Measurements from ENCODE around the gene GPR78.

Gene GPR78, protein sequence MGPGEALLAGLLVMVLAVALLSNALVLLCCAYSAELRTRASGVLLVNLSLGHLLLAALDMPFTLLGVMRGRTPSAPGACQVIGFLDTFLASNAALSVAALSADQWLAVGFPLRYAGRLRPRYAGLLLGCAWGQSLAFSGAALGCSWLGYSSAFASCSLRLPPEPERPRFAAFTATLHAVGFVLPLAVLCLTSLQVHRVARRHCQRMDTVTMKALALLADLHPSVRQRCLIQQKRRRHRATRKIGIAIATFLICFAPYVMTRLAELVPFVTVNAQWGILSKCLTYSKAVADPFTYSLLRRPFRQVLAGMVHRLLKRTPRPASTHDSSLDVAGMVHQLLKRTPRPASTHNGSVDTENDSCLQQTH

DNA sequence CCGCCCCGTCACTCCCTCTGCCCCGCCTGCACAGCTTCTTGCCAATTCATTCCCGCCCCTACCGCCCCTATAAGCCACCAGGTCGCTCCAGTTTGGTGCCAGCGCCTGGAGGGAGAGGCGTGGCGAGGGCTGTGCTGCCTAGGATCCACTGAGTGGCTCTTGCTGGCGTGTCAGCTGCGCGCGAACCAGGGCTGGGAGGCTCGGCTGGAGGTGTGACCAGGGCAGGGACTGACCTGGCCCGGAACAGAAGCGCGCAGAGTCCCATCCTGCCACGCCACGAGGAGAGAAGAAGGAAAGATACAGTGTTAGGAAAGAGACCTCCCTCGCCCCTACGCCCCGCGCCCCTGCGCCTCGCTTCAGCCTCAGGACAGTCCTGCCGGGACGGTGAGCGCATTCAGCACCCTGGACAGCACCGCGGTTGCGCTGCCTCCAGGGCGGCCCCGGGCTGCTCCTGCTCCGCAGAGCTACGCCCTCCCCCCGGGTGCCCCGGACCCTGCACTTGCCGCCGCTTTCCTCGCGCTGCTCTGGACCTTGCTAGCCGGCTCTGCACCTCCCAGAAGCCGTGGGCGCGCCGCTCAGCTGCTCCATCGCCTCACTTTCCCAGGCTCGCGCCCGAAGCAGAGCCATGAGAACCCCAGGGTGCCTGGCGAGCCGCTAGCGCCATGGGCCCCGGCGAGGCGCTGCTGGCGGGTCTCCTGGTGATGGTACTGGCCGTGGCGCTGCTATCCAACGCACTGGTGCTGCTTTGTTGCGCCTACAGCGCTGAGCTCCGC lies at the start of gene GPR78:
TSS of gene GPR78 (plus strand) at position 72 of the 773 bp plus-strand sequence. CDS start at position 663, 591 bp downstream.
- Mint-ChIP-seq H3K27ac (no peak within 1 kb of the TSS), H3K9me3 (no peaks in the 10 kb centered on the region), H3K27me3 (ENCODE audit: low read depth) (no peaks in the 10 kb centered on the region)

DNA sequence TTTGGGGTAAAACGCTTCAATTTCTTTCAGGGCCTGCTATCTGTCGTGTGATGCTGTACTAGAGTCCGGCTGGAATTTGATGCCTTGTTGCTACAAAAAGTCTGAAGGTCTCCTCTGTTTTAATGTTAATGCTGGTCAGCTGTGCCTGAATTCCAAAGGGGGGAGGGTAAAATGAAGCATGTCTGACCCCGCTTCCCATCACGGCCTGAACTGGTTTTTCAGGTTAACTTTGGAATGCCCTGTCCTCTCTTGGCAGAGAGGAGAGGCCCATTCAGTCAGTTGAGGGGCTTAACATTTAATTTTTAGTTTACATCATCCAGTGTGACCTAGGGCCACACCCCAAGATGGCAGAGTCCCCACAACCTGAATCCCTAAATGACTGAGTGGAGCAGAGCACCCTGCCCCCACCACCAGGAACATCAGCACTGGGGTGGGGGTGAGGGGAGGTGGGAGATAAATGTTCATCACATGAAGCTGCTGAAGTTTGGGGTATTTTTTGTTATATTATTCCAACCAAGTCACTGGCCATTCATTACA lies 47.9 kb upstream of the GPR78 start:
- Mint-ChIP-seq H3K27me3 (ENCODE audit: low read depth) (no peaks in the 10 kb centered on the region), H3K9me3 (peaks cover 18% of the 10 kb centered on the region), H3K4me1 (ENCODE audit: low read depth) (peaks cover 5% of the 10 kb centered on the region), H3K36me3 (ENCODE audit: low read depth) (peaks cover 6% of the 10 kb centered on the region), H3K4me3 (no peak overlapping the region), H3K27ac (no peak overlapping the region)

More for the DNA sequence above, at the start of gene GPR78:
- Mint-ChIP-seq H3K4me1 (ENCODE audit: low read depth) (no peaks in the 10 kb centered on the region), H3K4me3 (no peak within 1 kb of the TSS), H3K36me3 (ENCODE audit: low read depth) (no peaks in the 10 kb centered on the region)

DNA sequence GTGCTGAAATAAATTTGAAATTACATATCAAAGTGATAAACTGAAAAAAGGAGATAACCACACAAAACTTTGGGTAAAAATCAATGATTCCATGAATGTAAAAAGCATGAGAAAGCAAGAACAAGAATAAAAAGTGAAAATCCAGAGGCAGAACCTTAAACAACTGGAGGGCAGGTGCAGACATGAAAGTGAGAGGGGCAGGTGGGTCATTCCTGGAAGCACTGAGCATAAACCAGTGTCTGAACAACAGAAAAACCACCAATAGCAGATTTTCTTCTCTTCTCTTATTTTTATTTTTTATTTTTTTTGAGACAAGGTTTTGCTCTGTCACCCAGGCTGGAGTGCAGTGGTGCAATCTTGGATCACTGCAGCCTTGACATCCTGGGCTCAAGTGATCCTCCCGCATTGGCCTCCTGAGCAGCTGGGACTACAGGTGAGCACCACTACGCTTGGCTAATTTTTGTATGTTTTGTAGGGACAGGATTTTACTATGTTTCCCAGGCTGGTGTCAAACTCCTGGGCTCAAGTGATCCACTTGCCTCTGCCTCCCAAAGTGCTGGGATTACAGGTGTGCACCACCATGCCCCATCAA lies 46.8 kb upstream of the GPR78 start:
- Mint-ChIP-seq H3K27ac (no peak overlapping the region), H3K4me1 (ENCODE audit: low read depth) (peaks cover 5% of the 10 kb centered on the region), H3K9me3 (peaks cover 18% of the 10 kb centered on the region), H3K4me3 (no peak overlapping the region), H3K36me3 (ENCODE audit: low read depth) (peaks cover 6% of the 10 kb centered on the region), H3K27me3 (ENCODE audit: low read depth) (no peaks in the 10 kb centered on the region)

DNA sequence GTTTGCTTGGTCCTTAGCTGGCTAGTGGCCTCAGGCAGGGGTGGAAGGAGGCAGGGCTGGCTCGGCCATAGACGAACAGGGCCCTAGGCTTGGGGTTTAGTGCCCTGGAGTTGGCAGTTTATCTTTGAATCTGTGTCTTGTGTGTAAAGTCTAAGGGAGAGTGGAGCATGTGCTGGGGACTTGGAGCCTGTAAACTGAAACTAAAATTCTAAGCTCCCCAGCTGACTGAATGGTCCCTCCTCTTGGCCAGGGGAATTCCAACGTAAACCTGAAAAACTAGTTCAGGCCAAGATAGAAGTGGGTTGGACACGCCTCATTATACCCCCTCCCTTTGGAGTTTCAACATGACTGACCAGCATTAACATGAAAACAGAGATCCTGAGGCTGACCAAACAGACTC lies 46.1 kb upstream of the GPR78 start:
- Mint-ChIP-seq H3K9me3 (peaks cover 18% of the 10 kb centered on the region), H3K27me3 (ENCODE audit: low read depth) (no peaks in the 10 kb centered on the region), H3K4me3 (no peak overlapping the region), H3K4me1 (ENCODE audit: low read depth) (peaks cover 5% of the 10 kb centered on the region), H3K27ac (peak overlapping the region; percentile 56), H3K36me3 (ENCODE audit: low read depth) (peaks cover 6% of the 10 kb centered on the region)

DNA sequence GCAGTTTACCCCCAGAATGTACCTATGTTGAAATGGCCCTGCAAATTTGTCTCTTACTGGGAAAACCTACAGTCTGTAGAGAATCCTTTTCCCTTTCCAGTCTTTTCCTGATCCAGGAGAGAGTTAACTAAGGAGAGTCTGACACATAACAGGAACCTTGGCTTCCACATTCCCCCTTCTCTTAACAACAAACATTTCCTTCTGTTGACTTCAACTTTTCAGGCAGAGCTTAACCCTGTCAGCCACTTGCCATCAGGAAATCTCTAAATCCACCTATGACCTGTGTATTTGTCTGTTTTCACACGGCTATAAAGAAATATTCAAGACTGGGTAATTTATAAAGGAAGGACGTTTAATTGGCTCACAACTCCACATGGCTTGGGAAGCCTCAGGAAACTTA lies 45.6 kb upstream of the GPR78 start:
- H3K4me3 Mint-ChIP-seq, result no peak overlapping the region
- H3K27ac Mint-ChIP-seq, result peak overlapping the region; percentile 56
- peaks cover 18% of the 10 kb centered on the region for H3K9me3 Mint-ChIP-seq
- peaks cover 6% of the 10 kb centered on the region for H3K36me3 Mint-ChIP-seq (ENCODE audit: low read depth)
- peaks cover 5% of the 10 kb centered on the region for H3K4me1 Mint-ChIP-seq (ENCODE audit: low read depth)
- no peaks in the 10 kb centered on the region for H3K27me3 Mint-ChIP-seq (ENCODE audit: low read depth)

DNA sequence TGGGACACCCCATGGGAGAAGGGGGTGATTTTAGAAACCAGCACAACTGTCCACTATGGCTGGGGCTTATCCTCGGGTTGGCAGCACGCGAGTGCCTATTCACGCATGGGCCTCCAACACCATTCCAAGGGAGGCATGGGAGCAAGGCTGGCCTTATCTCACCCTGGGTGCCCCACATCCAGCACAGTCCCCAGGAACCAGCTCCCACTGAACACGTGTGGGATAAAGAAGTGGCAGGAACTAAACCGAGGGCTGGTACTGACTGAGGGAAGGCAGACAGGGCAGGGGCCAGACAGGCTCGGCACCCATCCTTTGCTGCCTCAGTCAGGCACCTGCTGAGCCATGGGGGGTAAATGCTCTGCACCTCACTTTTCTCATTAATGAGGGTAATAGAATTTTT lies 43.7 kb upstream of the GPR78 start:
- no peaks in the 10 kb centered on the region for H3K27me3 Mint-ChIP-seq (ENCODE audit: low read depth)
- H3K27ac Mint-ChIP-seq, result no peak overlapping the region
- no peak overlapping the region for H3K4me3 Mint-ChIP-seq
- H3K4me1 Mint-ChIP-seq (ENCODE audit: low read depth), result peaks cover 7% of the 10 kb centered on the region
- peaks cover 18% of the 10 kb centered on the region for H3K9me3 Mint-ChIP-seq
- peaks cover 6% of the 10 kb centered on the region for H3K36me3 Mint-ChIP-seq (ENCODE audit: low read depth)

DNA sequence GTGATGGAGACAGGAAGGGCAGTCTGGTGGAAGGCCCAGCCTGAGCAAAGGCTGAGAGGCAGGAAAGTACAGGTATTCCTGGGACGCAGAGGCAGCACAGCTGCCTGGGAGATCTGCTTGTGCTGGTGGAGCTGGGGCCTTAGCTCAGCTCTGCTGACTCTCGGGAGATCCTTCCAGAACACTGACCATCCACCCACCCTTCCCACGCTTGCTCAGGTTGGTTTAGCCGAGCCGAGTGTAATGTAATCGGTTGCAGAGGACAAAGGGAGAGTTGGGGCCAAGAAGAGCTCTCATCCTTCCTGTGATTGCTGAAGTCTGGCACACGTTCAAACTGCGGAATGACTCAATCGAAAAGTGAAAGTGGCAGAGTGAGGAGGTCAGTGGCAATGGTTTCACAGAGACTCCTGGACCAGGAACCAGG lies 43.1 kb upstream of the GPR78 start:
- peaks cover 18% of the 10 kb centered on the region for H3K9me3 Mint-ChIP-seq
- no peak overlapping the region for H3K4me3 Mint-ChIP-seq
- H3K27ac Mint-ChIP-seq, result no peak overlapping the region
- H3K27me3 Mint-ChIP-seq (ENCODE audit: low read depth), result no peaks in the 10 kb centered on the region
- peaks cover 6% of the 10 kb centered on the region for H3K36me3 Mint-ChIP-seq (ENCODE audit: low read depth)
- peaks cover 7% of the 10 kb centered on the region for H3K4me1 Mint-ChIP-seq (ENCODE audit: low read depth)

DNA sequence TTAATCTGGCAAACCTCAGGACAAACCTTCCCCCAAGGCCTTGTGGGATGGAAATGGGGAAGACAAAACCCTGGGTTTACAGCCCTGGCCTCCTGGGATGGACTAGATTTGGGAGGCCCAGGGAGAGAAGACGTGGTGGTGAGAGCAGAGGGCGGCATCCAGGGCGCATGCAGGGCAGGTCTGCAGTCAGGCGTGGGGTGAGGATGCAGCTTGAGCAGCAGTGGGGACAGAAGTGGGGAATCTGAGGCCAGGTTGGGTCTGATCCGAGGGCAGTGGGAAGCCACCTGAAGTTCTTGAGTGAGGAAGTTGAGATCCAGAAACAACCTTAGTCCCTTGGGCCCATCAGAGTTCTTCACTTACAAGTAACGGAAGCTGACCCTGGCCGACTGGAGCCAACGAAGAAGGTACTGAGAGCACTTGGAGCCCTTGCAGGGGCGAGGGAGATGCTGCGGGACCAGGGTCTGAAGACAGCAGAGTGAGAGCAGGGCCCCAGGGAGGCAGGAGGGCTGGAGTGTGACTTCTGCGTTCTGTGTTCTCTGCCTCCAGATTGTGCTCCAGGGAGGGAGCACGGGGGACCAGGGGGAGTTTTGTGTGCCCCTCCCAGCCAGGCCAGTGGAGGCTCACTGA lies 42.0 kb upstream of the GPR78 start:
- Mint-ChIP-seq H3K9me3 (peaks cover 16% of the 10 kb centered on the region), H3K27me3 (ENCODE audit: low read depth) (no peaks in the 10 kb centered on the region), H3K4me1 (ENCODE audit: low read depth) (peaks cover 7% of the 10 kb centered on the region), H3K36me3 (ENCODE audit: low read depth) (peaks cover 5% of the 10 kb centered on the region), H3K4me3 (no peak overlapping the region), H3K27ac (peak overlapping the region; percentile 15)

DNA sequence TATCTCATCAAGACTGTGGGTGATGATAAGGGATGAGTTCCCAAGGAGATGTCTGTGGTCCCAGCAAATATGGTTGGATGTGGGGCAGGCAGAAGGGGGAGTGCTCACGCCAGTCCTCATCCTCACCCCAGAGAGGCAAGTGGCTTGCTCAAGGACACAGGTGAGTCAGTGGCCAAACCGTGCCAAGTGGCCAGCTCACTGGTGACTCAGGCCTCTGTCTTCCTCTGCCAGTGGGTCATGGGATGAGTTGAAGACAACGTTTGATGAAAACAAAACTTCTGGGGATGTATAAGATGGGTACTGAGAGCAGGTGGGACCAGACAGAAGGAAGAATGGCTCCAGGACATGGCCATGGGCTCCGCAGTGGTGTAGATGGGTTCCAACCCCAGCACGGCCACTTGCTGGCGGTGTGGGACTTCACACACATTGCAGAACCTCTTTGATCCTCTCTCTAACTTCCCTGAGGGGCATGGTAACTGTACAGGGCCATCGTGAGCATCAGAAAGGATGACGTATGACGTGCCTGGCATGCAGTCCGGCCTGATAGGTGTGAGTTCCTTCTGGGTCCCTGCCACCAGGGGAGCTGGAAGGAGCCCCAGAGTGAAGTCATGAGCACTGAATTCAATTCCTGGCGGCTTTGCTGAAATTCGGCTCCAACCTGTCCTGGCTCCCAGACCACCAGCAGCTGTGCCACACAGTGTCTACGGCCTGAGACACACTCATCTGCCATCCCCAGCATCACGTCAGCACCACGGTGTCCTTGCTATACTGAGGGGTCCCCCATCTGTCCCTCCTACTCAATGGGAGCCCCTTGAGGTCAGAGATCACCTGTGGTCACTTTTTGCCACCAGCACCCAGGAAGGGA lies 41.3 kb upstream of the GPR78 start:
- Mint-ChIP-seq H3K9me3 (peaks cover 15% of the 10 kb centered on the region), H3K27ac (peak overlapping the region; percentile 15), H3K4me1 (ENCODE audit: low read depth) (peaks cover 7% of the 10 kb centered on the region), H3K27me3 (ENCODE audit: low read depth) (no peaks in the 10 kb centered on the region), H3K4me3 (no peak overlapping the region), H3K36me3 (ENCODE audit: low read depth) (peaks cover 5% of the 10 kb centered on the region)

DNA sequence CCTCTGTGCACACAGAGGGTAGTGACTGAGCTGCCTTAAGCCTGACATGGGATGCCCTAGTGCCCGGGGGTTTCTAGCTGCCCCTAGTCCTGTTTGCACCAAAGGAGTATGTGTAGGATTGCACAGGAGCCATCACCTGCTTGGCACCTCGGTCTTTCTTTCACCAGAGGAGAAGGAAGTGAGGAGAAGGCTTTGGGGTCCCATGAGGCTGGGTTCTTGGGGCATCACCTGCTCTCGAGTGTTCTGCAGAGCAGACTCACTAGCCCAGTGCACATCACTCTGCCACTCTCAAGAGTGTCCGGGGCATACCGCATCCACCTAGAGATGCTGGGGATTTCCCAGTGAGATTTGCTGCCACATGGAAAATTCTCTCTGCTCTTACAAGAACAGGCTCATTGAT lies 40.5 kb upstream of the GPR78 start:
- no peaks in the 10 kb centered on the region for H3K27me3 Mint-ChIP-seq (ENCODE audit: low read depth)
- H3K36me3 Mint-ChIP-seq (ENCODE audit: low read depth), result peaks cover under 1% of the 10 kb centered on the region
- H3K9me3 Mint-ChIP-seq, result peaks cover 9% of the 10 kb centered on the region
- peaks cover 2% of the 10 kb centered on the region for H3K4me1 Mint-ChIP-seq (ENCODE audit: low read depth)
- H3K27ac Mint-ChIP-seq, result peak overlapping the region; percentile 68
- H3K4me3 Mint-ChIP-seq, result peak overlapping the region; percentile 21

DNA sequence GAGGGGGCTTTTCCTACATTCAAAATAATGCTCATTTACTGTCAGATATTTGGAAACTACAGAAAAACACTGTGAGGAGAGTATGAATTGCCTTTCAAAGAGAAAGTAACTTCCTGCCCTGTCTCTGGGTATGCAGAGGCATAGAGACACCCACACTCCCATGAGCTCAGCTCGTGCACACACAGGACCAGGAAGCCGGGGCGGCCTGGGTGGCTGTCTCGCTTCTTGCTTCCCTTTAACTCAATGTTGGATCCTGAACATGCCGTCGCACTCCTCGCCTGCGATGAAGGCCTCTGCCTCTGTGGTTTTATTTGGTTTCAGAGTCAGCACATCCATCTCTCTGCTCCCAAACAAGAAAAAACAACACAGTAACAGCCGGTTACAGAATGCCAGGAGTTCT lies 40.1 kb upstream of the GPR78 start:
- H3K27me3 Mint-ChIP-seq (ENCODE audit: low read depth), result no peaks in the 10 kb centered on the region
- peak overlapping the region; percentile 68 for H3K27ac Mint-ChIP-seq
- H3K4me3 Mint-ChIP-seq, result peak overlapping the region; percentile 21

DNA sequence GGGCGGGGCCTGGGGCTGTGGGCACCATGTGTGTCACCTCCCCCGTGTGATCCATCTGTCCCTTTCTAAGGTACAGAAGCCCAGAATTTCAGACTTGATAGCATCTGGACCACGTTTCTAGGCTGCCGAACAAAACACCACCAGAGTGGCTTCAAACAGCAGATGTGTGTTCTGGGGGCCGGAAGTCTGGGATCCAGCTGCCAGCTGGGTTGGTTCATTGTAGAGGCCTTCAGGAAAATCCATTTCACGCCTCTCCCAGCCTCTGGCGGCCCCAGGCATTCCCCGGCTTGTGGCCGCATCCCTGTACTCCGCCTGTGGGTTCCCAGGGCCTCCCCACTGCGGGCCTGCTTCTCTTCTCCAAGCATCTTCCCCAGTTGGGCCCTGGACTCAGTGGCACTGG lies 39.6 kb upstream of the GPR78 start:
- Mint-ChIP-seq H3K9me3 (no peaks in the 10 kb centered on the region), H3K4me3 (no peak overlapping the region), H3K36me3 (ENCODE audit: low read depth) (no peaks in the 10 kb centered on the region), H3K4me1 (ENCODE audit: low read depth) (peaks cover 2% of the 10 kb centered on the region), H3K27ac (no peak overlapping the region), H3K27me3 (ENCODE audit: low read depth) (no peaks in the 10 kb centered on the region)

More for the DNA sequence above, 40.1 kb upstream of the GPR78 start:
- no peaks in the 10 kb centered on the region for H3K36me3 Mint-ChIP-seq (ENCODE audit: low read depth)
- H3K4me1 Mint-ChIP-seq (ENCODE audit: low read depth), result peaks cover 2% of the 10 kb centered on the region
- peaks cover 5% of the 10 kb centered on the region for H3K9me3 Mint-ChIP-seq

DNA sequence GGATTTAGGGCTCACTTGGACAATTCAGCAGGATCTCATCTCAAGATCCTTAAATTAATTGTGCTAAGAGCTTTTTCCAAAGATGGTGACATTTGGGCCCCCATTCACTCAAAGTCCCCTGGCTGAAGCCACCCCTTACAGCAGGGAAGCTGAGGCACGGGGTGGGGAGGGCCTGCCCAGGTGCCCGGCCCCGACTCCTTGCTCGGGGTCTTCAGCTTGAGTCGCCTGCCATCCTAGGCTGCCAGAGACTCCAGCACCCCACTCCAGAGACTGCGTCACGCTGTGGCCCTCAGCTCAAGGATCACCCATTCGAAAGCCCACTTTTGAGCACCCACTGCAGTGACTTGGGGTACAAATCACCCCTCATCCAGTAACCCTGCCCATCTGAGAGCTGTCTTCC lies 39.2 kb upstream of the GPR78 start:
- no peak overlapping the region for H3K4me3 Mint-ChIP-seq
- no peak overlapping the region for H3K27ac Mint-ChIP-seq
- no peaks in the 10 kb centered on the region for H3K27me3 Mint-ChIP-seq (ENCODE audit: low read depth)
- H3K36me3 Mint-ChIP-seq (ENCODE audit: low read depth), result no peaks in the 10 kb centered on the region
- no peaks in the 10 kb centered on the region for H3K9me3 Mint-ChIP-seq
- peaks cover 2% of the 10 kb centered on the region for H3K4me1 Mint-ChIP-seq (ENCODE audit: low read depth)

Measured in T-helper 1 cell treated with Interleukin-12 subunit alpha and Interleukin-12 subunit beta and Interleukin-4 antibody, amounts not matched to agents 30 μg/mL and 1 μg/mL, for 36 hours (primary cell).